Amniotic stem cell (primary cell): Measurements from ENCODE around the gene SS18L1.

ENCODE experiments used
- DNase-seq: peaks from one replicate; lab custom pipeline; 2025; lab: John Stamatoyannopoulos, UW

The SS18L1 gene

DNA sequence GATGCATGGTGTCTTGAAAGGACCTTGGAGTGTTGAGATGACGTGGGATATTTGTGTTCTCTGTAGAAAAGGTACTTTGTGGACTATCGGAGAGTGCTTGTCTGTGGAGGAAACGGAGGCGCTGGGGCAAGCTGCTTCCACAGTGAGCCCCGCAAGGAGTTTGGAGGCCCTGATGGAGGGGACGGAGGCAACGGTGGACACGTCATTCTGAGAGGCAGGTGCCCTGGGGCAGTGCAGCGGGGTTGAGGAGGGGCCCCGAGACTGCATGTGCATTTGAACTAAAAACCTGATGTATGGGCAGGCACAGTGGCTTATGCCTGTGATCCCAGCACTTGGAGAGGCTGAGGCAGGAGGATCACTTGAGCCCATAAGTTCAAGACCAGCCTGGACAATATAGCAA is 52.2 kb downstream of the SS18L1 start:
- DNase-seq = no peak

- no peak for DNase-seq
Measured at GRCh38 chr20:62196286-62196685, 52.7 kb downstream of the SS18L1 start.

GRCh38 chr20:62197311-62197710 is 53.7 kb downstream of the SS18L1 start:
- DNase-seq = no peak

GRCh38 chr20:62197801-62198200 is 54.2 kb downstream of the SS18L1 start:
- DNase-seq = no peak

DNA sequence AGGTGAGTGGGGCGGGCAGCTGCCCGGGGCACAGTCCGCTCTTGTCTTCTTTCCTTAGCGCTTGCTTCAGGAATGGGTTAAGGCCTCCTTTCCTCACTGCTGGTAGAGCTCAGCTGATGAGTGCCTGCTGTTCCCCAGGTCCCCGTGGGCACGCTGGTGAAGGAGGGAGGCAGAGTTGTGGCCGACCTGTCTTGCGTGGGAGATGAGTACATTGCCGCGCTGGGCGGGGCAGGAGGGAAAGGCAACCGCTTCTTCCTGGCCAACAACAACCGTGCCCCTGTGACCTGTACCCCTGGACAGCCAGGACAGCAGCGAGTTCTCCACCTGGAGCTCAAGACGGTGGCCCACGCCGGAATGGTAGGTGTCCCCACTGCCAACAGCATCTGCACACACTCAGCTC is 54.9 kb downstream of the SS18L1 start:
- DNase-seq = no peak

DNA sequence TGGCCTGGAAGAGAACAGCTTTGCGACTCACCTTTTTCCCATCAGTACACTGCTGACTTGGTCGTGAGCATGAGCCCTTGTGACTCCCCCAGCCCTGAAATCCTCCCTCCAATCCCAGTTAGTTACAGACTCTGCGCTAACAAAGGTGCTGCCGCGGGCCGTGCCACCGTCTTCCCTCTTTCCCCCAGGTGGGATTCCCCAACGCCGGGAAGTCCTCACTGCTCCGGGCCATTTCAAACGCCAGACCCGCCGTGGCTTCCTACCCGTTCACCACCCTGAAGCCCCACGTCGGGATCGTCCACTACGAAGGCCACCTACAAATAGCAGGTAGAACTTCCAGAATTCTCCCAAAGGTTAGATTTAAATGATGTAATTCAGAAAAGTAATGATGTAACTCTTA is 55.4 kb downstream of the SS18L1 start:
- DNase-seq = no peak

DNA sequence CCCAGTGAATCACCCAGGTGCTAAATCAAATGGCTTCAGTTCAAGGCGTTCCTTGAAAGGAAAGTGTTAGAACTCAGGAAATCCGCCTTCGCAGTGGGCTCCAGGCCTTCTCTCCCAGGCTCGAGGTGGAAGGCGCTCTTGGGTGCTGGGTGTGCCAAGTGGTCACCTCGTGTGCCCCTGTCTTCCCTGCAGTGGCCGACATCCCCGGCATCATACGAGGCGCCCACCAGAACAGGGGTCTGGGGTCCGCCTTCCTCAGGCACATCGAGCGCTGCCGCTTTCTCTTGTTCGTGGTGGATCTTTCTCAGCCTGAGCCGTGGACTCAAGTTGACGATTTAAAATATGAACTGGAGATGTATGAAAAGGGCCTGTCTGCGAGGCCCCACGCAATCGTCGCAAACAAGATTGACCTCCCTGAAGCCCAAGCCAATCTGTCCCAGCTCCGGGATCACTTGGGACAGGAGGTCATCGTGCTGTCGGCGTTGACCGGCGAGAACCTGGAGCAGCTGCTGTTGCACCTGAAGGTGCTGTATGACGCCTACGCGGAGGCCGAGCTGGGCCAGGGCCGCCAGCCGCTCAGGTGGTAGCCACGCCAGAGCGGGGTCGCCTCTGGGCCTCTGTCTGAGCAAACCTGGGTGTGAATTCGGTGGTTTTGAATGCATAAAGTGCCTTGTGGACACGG is 57.1 kb downstream of the SS18L1 start:
- no peak for DNase-seq

DNA sequence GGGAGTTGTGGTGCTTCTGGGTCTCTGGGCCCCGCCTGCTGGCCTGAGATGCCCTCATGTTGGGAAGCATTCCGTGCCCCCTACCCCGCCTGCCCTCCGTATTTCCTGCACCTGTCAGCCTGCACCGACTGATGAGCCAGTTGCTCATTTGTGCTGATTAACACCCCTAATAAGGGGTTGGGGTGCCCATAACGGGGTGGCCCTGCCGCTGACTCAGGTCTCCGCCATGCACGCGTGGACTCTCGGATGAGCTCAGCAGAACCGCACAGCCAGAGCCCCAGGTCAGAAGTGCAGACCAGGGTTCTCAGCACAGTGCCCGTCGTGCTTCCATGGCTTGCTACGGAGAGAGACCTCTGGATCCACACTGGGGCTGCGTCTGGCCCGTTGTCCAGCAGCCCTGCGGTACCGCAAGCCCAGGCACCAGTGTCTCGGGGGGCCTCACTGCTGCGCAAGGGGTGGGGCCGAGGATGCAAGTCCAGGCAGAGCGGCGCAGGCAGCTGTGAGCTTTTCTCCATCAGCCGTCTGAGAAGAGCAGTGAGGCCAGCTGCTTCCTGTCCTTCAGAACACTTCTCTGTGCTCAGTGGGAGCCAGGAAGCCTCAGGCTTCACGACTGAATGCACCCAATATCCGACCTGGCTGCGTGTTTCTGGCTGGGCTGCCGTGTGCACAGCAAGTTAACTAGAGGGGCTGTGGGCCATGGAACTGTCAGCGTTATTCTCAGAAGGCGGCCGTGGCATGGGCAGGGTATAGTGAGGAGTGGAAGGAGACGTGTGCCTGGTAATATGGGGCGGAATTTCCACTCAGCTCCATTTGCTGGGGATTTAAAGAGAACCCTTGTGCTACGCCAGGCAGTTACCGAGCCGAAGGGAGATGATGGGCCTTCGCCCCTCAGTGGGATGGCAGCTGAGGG is 57.9 kb downstream of the SS18L1 start:
- no peak for DNase-seq

- no peak for DNase-seq
Measured at GRCh38 chr20:62202083-62202395, 58.5 kb downstream of the SS18L1 start.

- no peak for DNase-seq
Measured at GRCh38 chr20:62202676-62203377, 59.3 kb downstream of the SS18L1 start.

DNA sequence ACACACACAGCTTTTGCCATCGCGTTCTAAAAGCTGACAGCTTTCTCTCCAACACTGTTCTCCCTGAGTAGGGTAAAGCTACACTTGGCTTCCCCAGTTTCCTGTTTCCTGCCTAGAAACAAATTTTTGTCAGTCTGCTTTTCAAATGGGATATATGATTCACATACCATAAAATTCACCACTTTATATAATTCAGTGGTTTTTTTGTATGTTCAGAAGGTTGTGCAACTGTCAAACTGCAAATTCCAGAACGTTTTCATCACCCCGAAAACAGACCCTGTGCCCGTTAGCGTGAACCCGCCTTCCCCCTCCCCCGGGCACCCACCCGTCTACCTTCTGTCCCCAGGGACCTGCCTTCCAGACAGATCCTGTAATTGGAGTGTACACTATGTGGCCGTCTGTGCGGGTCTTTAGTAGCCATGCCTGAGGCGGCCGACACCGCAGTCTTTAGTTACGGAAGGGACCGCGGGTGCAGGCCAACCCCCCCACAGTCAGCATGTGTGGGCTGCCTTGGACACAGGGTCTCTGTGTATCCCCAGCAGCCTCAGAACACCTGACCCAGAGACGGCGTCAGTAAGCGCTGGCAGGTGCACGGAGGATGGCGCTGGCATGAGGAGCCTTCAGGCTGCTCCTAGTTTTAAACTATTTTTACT is 59.9 kb downstream of the SS18L1 start:
- no peak for DNase-seq

- no peak for DNase-seq
Measured at GRCh38 chr20:62205618-62206387, 62.2 kb downstream of the SS18L1 start.

GRCh38 chr20:62206388-62206775 is 62.8 kb downstream of the SS18L1 start:
- no peak for DNase-seq

DNA sequence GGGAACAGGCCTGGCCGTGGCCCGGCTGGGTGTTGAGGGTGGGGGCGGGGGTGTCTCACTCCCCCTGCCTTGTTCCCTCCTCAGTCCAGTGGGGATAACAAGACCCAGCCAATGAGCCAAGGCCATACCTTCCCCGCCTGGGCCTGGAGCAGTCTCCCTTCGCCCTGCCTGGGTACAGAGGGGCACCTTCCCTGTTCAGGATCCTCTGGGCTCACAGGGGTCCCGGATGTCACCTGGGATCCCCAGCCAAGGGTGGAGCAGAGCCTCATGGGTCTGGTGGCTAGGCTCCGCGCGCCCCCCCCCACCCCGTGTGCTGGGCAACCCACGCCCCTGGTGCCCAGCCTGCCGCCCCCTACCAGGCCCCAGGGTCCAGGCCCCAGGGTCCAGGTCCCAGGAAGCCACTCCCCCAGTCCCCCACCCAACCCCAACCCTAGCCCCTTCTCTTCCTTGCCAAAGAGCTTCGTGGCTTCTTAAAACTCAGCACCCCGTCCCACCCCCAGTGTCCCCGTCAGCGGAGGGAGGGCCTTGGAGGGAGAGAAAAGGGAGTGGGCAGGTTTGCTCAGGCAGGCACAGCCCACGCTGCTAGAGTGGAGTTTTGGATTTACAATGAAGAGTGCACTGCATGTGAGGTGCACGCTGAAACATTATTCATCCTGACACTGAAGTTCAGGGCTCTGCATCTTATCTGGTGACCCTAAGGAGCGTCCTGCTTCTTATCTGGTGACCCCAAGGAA is 64.7 kb downstream of the SS18L1 start:
- no peak for DNase-seq

DNA sequence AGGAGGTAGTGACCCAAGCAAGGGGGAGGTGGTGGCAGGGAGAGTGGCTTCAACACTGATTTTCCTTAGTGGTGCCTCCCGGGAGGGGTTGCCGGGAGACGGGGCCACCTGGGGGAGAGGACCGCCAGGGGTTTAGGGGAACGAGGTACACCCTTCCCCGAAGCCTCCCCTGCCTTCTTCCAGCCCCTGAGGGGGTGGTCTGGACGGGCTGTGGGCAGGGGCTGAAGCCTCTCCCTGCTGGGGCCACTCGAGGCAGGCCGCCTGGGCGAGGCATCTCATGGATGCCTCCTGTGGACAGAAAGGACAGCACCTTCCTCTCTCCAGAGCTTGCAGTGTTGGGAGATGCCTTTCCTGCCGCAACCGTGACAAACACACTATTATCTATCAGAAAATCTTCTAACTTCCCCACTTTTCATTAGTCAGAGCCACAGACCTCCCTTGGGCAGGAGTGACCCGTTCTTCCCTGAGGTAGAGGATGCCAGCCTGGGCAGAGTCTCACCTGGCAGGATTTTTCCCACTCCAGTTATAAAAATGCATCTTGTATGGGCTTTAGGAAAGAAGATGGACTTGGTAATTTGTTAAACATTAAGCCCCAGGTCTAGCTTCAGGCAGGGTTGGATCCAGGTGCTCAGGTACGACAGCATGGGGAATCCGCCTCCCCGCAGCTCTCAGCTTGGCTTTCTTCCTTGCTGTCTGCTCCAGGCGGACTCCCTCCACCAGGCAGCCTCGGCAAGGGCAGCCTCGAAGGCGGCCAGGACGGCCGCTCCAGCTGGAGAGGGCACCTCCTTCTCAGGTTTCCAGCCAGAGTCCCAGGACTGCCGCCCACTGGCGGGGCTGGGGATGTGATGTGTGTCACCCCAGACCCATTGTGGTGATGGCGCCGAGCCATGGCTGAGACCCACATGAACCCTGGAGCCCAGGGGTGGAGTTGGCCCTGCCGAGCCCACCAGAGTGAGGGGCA is 65.5 kb downstream of the SS18L1 start:
- no peak for DNase-seq

DNA sequence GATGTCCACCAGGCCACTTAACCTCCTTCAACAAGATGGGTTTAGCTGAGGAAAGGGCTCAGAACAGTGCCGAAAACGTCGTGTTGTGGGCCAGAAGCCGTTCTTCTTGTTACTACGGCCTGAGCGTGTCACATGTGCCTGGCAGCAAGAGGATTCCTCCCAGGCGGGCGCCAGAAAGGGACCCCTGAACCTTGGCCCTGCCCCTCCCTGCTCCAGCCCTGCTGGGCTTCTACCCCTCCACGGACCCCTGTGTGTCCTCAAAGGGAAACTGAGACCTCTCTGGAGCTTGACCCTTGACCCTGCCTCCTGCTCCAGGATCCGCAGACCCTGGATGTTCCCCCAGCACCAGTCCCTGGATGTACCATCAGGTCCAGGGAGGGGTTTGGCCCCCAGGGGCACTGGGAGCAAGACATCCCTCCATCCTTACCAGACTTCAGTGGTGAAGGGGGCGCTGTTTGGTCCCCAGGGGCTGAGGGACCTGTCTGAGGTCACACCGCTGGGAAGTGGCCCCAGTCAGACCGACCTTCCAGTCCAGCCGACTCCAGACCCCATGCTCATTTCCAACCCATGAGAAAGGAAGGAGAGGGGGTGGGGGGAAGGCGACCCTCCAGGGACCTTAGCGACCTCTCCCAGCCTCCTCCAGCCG is 66.4 kb downstream of the SS18L1 start:
- DNase-seq = no peak

DNA sequence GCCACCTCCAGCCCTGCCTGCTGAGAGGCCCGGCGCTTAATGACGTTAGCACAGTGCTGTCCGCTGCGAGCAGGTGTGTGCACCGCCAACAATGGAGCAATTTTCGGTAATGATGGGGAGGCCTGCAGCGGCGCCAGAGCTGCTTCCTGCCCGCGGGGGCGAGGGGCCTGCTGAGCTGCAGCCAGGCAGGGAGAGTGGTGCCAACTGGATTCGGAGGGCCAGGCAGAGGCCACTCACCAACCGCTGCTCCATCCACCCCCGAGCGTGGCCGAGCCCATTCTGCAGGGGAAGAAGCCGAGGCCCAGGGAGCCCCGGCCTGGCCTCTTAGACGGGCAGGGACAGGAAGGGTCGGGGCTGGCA is 66.9 kb downstream of the SS18L1 start:
- DNase-seq = no peak

DNA sequence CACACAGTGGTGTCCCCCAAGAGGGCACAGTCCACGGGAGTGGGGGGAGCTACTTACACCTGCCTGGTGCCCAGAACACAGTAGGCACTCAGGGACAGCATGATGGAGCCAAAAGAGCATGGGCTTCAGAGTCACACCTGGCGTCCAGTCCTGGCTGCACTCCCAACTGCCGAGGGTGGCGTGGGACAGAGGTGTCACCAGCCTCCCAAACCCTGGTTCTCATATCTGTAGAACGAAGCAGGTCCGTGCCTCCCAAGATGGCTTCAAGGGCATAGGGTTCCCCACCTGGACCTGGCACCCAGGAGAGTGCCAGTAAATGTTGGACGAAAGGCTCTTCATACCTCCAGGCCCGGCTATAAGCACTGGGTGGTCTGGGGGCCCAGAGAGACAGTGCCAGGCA is 67.6 kb downstream of the SS18L1 start:
- DNase-seq = no peak

GRCh38 chr20:62211769-62212288 is 68.3 kb downstream of the SS18L1 start:
- no peak for DNase-seq
